HG02981 (cell line): ENCODE measurements around the gene GHRHR.

Experiments
- ATAC-seq: cut with Tn5 transposase; IDR thresholded peaks from one replicate; pipeline ENCODE4 v1.9.1; 2021; ENCODE audit warnings: mild to moderate bottlenecking, moderate library complexity; ENCODE audit not compliant: unreplicated experiment

Gene GHRHR

GRCh38 chr7:31002256-31002655 is 38.5 kb downstream of the GHRHR start:
- no peak for ATAC-seq

DNA sequence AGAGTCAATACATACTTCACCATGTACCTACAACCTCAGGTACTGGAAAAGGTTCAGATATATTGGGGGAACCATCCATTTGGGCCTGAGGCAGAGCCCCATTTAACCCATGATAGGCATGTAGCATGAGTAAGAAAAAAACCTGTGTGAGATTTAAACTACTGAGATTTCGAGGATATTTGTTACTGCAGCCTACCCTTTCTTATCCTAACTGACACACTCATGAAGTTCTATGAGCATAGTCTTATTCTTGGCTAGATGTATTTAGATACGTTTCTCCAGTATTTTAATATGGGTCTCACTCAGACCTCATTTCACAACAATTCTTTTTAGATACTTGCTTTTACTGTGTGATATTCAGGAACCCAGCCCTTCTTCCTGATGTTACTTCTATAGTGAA is 39.3 kb downstream of the GHRHR start:
- no peak for ATAC-seq

GRCh38 chr7:31003721-31004120 is 40.0 kb downstream of the GHRHR start:
- no peak for ATAC-seq

- ATAC-seq: no peak
These were observed 40.6 kb downstream of the GHRHR start for GRCh38 chr7:31004393-31004792.

GRCh38 chr7:31006857-31007256 is 43.1 kb downstream of the GHRHR start:
- no peak for ATAC-seq

- no peak for ATAC-seq
These were observed 43.9 kb downstream of the GHRHR start for GRCh38 chr7:31007634-31008033.

DNA sequence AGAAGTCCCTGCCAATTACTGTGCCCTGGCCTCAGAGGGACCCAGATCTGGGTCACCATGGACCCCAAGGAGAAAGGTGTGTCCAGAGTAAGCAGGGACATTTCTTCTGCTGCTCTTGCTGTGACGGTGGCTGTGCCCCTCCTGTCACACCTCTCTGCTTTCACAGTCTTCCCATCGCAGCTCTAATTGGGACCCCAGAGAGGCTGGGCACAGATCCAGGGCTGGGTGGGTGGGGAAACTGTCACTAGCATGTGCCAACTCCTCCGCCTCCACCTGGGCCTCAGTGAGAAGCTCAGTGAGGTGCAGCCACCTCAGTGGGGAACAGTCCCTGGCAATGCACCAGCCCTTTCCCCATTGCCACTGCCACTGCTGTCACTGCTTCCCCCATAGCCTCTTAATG is 51.1 kb downstream of the GHRHR start:
- ATAC-seq: no peak

- ATAC-seq: no peak
These were observed 53.4 kb downstream of the GHRHR start for GRCh38 chr7:31017032-31017675.

DNA sequence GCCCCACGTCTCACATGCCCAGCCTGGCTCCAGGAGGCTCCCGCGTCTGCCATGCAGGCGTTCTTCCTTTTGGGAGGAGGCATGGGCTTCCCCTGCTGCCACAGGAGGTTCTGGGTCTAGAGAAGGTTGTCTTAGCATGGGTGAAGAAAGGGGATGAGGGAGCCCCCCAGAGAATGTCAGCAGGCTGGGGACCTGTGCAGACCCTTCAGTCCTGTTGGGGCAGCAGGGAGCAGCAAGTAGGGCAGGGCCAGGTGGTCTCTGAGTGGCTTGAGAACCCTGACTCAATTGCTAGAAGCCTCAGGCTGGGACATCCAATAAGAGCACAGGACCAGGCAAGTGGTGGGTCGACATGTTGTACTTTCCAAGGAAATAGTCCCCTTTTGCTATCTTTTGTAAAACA is 54.0 kb downstream of the GHRHR start:
- ATAC-seq: no peak

DNA sequence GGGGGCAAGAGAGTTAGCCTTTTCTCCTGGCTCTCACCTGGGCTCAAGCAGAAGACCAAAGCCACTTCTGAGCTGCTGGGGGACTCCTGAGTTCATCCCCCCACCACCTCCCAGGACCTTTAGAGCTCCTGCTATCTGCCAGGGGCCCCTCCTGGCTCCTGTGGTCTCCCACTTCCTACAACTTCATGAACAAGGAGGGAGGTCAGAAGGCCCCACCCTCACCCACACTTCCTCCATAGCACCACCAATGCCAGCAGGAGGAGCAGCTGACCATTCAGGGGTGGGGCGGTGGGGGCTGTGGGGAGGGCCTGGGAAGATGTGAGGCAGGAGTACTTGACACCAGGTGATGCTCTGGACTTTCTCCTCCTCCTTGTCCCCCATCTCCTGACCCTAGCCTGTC is 55.8 kb downstream of the GHRHR start:
- no peak for ATAC-seq

GRCh38 chr7:31020161-31020560 is 56.4 kb downstream of the GHRHR start:
- ATAC-seq: no peak

DNA sequence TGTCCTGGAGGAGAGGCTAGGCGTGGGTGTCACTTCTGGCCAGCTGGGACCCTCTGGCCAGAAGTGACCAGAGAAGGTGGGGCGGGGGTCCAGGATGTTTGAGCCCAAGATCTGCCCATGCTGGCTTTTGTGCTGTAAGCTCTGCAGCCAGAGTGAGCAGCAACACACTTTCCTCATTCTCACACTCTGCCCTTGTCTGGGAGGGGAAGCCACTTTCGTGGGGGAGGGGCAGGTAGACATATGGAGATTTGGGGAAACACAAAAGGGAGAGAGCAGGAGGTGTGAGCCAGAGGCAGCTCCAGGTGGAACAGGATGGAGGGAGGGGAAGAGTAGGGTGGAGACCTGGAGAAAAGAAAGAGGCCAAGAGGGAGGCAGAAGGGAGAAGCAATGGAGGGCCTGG is 56.9 kb downstream of the GHRHR start:
- no peak for ATAC-seq

DNA sequence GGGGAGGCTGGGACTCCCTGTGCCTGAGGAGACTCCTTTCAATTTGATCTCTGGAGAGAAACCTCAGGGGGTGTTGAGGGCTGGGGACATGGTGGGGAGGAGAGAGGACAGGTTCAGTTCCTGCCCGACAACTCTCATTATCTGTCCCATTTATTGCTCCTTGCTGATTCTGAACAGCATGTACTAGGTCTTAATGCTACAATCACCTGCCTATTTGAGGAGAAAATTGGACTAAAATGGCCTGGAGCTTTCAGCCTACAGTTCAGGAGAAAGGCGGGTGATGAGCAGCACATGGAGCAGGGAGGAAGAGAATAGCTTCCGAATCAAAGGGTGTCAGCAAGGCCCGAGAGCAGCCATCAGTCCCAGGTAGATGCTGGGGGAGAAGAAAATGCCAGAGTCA is 58.4 kb downstream of the GHRHR start:
- ATAC-seq: no peak

- ATAC-seq: no peak
These were observed 59.0 kb downstream of the GHRHR start for GRCh38 chr7:31022726-31023125.

- peak; percentile 62 for ATAC-seq
These were observed 60.1 kb downstream of the GHRHR start for GRCh38 chr7:31023877-31024276.

DNA sequence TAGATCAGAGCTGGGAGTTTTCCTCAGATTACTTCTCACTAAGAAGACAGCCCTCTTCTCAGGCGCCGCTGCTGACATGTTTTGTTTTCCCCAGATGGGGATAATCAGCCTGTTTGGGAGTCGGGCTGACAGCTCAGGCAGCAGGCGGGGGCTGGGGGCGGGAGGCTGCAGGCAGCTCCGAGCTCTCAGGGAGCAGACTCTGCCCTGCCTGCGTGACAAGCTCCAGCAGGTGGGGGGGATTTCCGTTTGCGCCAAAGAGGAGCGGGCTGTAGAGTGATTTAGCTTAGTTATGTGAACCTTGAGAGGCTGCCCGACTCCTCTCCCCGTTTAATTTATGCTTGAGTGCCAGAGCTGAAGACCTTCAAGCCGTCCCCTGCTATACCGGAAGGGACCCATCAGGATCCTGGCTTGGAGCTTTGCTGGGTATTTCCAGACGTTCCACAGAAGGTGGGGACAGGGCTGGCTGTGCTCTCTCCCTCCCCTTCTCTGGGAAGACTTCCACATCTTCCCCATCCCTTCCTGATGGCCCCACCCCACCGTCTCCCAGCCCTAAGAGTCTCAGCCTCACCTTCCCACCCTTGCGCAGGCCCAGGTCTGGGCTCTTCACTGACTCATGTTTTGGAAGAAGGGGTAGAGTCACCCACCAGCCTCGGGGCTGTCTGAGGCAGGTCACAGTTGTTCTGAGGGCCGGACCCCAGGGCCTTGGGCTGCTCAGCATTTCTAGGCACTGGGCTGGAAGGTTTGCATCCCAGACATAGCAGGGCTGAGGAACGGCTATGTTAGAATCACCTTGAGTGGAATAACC is 63.6 kb downstream of the GHRHR start:
- ATAC-seq: no peak

DNA sequence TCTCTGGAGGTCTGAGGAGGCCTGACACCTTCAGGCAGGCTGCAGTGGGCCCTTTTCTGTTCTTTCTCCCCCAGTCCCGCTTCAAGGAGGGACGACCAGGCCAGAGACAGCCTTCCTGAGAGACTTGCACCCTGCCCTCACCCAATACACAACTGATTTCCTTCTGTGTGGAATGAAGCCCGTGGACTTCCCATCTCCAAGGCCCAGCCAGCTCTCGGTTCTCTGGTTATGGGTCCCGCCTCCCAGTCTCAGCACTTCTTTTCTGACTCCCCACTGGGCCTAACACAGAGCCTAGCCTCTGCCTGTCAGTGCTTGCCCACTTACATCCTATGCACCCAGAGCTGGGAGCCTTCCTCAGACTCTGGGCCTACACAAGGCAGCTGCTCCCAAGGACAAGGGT is 64.3 kb downstream of the GHRHR start:
- ATAC-seq: no peak

GRCh38 chr7:31028417-31028992 is 64.8 kb downstream of the GHRHR start:
- no peak for ATAC-seq
